GM20000 (cell line): ENCODE results near the gene ACSM3.
A peak's percentile ranks its signal among the peaks of the same experiment; 100 is the strongest.
"Not testable (repeated sequence)": the region's sequence is repeated elsewhere in the genome, so short reads cannot be mapped to it uniquely, and the experiment has no call there.

Source experiments
- DNase-seq: peaks from one replicate; pipeline ENCODE4 v3.0.0; 2012; ENCODE audit warnings: low spot score
- CTCF ChIP-seq: IDR thresholded peaks from 2 replicates; pipeline ENCODE4 v1.5.1; 2012; ENCODE audit warnings: mild to moderate bottlenecking, control low read depth; ENCODE audit errors: extremely low read depth, missing control alignments

Gene ACSM3

GRCh38 chr16:20799599-20799998, 35.8 kb downstream of the ACSM3 start:
- peak; percentile 18 for TF ChIP-seq CTCF
- no peak for DNase-seq

GRCh38 chr16:20801278-20801677, 37.5 kb downstream of the ACSM3 start:
- no peak for DNase-seq
- TF ChIP-seq CTCF: no peak

GRCh38 chr16:20803192-20803560, 39.4 kb downstream of the ACSM3 start:
- no peak for TF ChIP-seq CTCF
- no peak for DNase-seq

- no peak for DNase-seq
- no peak for TF ChIP-seq CTCF
These were observed 39.9 kb downstream of the ACSM3 start for GRCh38 chr16:20803561-20804214.

- DNase-seq: not testable (repeated sequence)
These were observed 41.9 kb downstream of the ACSM3 start for GRCh38 chr16:20805684-20806167.

- peak; percentile 90 for DNase-seq
- TF ChIP-seq CTCF: peak; percentile 72
These were observed 42.6 kb downstream of the ACSM3 start, which contains the start of the genes ERI2 and REXO5 for GRCh38 chr16:20806168-20807050. ERI2 (minus strand) TSS chr16:20806472; CDS start chr16:20806430, 42 bp downstream. REXO5 (plus strand) TSS chr16:20806527; CDS start chr16:20806954, 427 bp downstream.

GRCh38 chr16:20807862-20808261, 44.0 kb downstream of the ACSM3 start:
- TF ChIP-seq CTCF: no peak
- no peak for DNase-seq
